ENCODE results near the gene SPEM3. TPM values are rescaled to one million over a fixed set of nuclear protein-coding genes. Genes with fewer than 3 reads are reported as not detected.
A peak's percentile ranks its signal among the peaks of the same experiment; 100 is the strongest.

Gene SPEM3
- polyA plus RNA-seq, 3 donors, result not detected

DNA sequence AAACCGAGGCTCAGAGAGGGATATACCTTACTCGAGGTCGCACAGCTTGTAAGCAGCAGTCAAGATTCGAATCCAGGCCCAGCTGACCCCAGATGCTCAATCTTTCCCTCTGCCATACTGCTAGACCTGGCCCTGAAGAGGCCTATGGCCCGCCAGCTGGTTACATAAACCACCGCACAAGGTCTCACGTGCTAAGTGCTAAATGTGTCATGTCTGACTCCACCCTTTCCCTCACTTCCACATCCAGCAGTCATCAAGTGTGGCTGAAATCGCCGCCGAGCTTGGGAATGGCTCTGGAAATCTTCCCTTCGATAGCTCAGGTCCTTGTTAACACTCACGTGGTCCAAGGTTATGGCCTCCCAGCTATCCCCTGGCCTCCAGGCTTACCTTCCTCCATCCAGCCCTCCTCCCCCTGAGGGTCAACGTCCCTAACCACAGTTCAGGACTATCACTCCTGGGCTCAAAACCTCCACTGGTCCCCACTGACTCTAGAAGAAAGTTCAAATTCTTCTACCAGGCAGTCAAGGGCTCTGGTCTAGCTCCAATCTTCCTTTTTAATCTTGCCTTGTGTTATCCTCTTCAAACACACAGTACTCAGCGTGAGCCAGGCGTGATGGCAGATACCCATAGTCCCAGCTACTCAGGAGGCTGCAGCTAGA, 47.2 kb downstream of the SPEM3 start:
- intact Hi-C loops (cut with micrococcal nuclease), result no loop called here
- no peaks in the 10 kb centered on the region for H3K27me3 ChIP-seq (ENCODE audit: control insufficient read depth in 2 of 2, insufficient read depth in 2 of 2, low read length in 2 of 2)
- H3K79me2 ChIP-seq (ENCODE audit: insufficient read depth, low read length), result peaks cover 72% of the 10 kb centered on the region
- H3K4me3 ChIP-seq (replicated peaks in 1 of 3; ENCODE audit: low read depth in 2 of 3, low read length in 3 of 3), result no peak overlapping the region
- peak overlapping the region; percentile 37 for H3K4me2 ChIP-seq (replicated peaks; ENCODE audit: extremely low read depth, low read length, poor library complexity, severe bottlenecking)
- peaks cover 58% of the 10 kb centered on the region for H3K4me1 Mint-ChIP-seq
- H3K36me3 Mint-ChIP-seq, result peaks cover 5 to 7% of the 10 kb centered on the region in 2 donors
- peak overlapping the region; percentile 34 to 63 for H3K4me3 Mint-ChIP-seq
- peak overlapping the region; percentile 50 for H2AFZ ChIP-seq (ENCODE audit: insufficient read depth, low read depth, low read length, poor library complexity, severe bottlenecking)
- peaks cover 0 to 3% (median 1%) of the 10 kb centered on the region in 3 donors for H3K27me3 Mint-ChIP-seq (ENCODE audit: low read depth in 3 of 3)
- H3K9me3 Mint-ChIP-seq, result peaks cover 0 to 2% (median 0%) of the 10 kb centered on the region in 7 donors
- whole genome bisulfite sequencing (ENCODE audit: insufficient coverage), result 49% methylated on average over 15 of the region's 15 CpGs
- TF ChIP-seq, protein P1, sequence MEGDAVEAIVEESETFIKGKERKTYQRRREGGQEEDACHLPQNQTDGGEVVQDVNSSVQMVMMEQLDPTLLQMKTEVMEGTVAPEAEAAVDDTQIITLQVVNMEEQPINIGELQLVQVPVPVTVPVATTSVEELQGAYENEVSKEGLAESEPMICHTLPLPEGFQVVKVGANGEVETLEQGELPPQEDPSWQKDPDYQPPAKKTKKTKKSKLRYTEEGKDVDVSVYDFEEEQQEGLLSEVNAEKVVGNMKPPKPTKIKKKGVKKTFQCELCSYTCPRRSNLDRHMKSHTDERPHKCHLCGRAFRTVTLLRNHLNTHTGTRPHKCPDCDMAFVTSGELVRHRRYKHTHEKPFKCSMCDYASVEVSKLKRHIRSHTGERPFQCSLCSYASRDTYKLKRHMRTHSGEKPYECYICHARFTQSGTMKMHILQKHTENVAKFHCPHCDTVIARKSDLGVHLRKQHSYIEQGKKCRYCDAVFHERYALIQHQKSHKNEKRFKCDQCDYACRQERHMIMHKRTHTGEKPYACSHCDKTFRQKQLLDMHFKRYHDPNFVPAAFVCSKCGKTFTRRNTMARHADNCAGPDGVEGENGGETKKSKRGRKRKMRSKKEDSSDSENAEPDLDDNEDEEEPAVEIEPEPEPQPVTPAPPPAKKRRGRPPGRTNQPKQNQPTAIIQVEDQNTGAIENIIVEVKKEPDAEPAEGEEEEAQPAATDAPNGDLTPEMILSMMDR (IDR thresholded peaks at IDR 0.05), result no peak
- H3K9me3 ChIP-seq (replicated peaks in 1 of 2; ENCODE audit: control insufficient read depth in 1 of 2, insufficient read depth in 1 of 2, low read length in 2 of 2), result no peaks in the 10 kb centered on the region
- DNase-seq, result peak; percentile 79 to 87 (median 85)
- no peak overlapping the region for H3K9ac ChIP-seq (ENCODE audit: insufficient read depth, low read length, poor library complexity, severe bottlenecking)
- H3K27ac ChIP-seq (ENCODE audit: low read depth in 1 of 2, low read length in 2 of 2), result peak overlapping the region; percentile 34 to 83
- no peaks in the 10 kb centered on the region for H3K36me3 ChIP-seq (replicated peaks in 1 of 2; ENCODE audit: control insufficient read depth in 1 of 2, insufficient read depth in 2 of 2, low read length in 2 of 2)
- peaks cover 5% of the 10 kb centered on the region for H4K20me1 ChIP-seq (ENCODE audit: insufficient read depth, low read length)
- peaks cover 52 to 63% of the 10 kb centered on the region in 2 donors for H3K4me1 ChIP-seq (ENCODE audit: control insufficient read depth in 1 of 2, insufficient read depth in 2 of 2, low read length in 2 of 2)
- H3K27ac Mint-ChIP-seq, result peak overlapping the region; percentile 58 to 92 (median 75)

- peak in 1 of 3 donors; percentile 28 for DNase-seq
- peaks cover 63% of the 10 kb centered on the region for H3K4me1 Mint-ChIP-seq
- peaks cover 52 to 63% of the 10 kb centered on the region in 2 donors for H3K4me1 ChIP-seq (ENCODE audit: control insufficient read depth in 1 of 2, insufficient read depth in 2 of 2, low read length in 2 of 2)
- H3K9me3 ChIP-seq (replicated peaks in 1 of 2; ENCODE audit: control insufficient read depth in 1 of 2, insufficient read depth in 1 of 2, low read length in 2 of 2), result no peaks in the 10 kb centered on the region
- H4K20me1 ChIP-seq (ENCODE audit: insufficient read depth, low read length), result peaks cover 5% of the 10 kb centered on the region
- H3K27me3 ChIP-seq (ENCODE audit: control insufficient read depth in 2 of 2, insufficient read depth in 2 of 2, low read length in 2 of 2), result no peaks in the 10 kb centered on the region
- H3K79me2 ChIP-seq (ENCODE audit: insufficient read depth, low read length), result peaks cover 70% of the 10 kb centered on the region
- intact Hi-C loops (cut with micrococcal nuclease), result no loop called here
- H3K9me3 Mint-ChIP-seq, result peaks cover 0 to 2% (median 0%) of the 10 kb centered on the region in 7 donors
- H3K4me3 Mint-ChIP-seq, result peak overlapping the region; percentile 2 to 31
- H3K27ac Mint-ChIP-seq, result peak overlapping the region; percentile 58 to 92 (median 76)
- TF ChIP-seq, protein P1 (IDR thresholded peaks at IDR 0.05), result no peak
- peaks cover 0 to 3% (median 1%) of the 10 kb centered on the region in 3 donors for H3K27me3 Mint-ChIP-seq (ENCODE audit: low read depth in 3 of 3)
- H3K27ac ChIP-seq (ENCODE audit: low read depth in 1 of 2, low read length in 2 of 2), result peak overlapping the region in 1 of 2 donors; percentile 83
- peak overlapping the region; percentile 37 for H3K4me2 ChIP-seq (replicated peaks; ENCODE audit: extremely low read depth, low read length, poor library complexity, severe bottlenecking)
- H3K36me3 ChIP-seq (replicated peaks in 1 of 2; ENCODE audit: control insufficient read depth in 1 of 2, insufficient read depth in 2 of 2, low read length in 2 of 2), result no peaks in the 10 kb centered on the region
- WGBS (ENCODE audit: insufficient coverage), result 59% methylated on average over 3 of the region's 3 CpGs
- no peak overlapping the region for H2AFZ ChIP-seq (ENCODE audit: insufficient read depth, low read depth, low read length, poor library complexity, severe bottlenecking)
- H3K36me3 Mint-ChIP-seq, result peaks cover 5 to 7% of the 10 kb centered on the region in 2 donors
- H3K9ac ChIP-seq (ENCODE audit: insufficient read depth, low read length, poor library complexity, severe bottlenecking), result no peak overlapping the region
- H3K4me3 ChIP-seq (replicated peaks in 1 of 3; ENCODE audit: low read depth in 2 of 3, low read length in 3 of 3), result no peak overlapping the region
These were observed 47.8 kb downstream of the SPEM3 start for GRCh38 chr17:7476494-7476893.
